Stimulated activated naive CD4-positive, alpha-beta T cell (primary cell): ENCODE measurements around the gene EIF4G2.
A peak's percentile ranks its signal among the peaks of the same experiment; 100 is the strongest.

Experiments used
- DNase-seq, 6 experiments: peaks; one replicate each; lab custom pipeline; 2025; lab: John Stamatoyannopoulos, UW

Gene EIF4G2

GRCh38 chr11:10808235-10808552 is 532 bp downstream of the EIF4G2 start:
- DNase-seq, result peak in 1 of 6 experiments; percentile 82

DNA sequence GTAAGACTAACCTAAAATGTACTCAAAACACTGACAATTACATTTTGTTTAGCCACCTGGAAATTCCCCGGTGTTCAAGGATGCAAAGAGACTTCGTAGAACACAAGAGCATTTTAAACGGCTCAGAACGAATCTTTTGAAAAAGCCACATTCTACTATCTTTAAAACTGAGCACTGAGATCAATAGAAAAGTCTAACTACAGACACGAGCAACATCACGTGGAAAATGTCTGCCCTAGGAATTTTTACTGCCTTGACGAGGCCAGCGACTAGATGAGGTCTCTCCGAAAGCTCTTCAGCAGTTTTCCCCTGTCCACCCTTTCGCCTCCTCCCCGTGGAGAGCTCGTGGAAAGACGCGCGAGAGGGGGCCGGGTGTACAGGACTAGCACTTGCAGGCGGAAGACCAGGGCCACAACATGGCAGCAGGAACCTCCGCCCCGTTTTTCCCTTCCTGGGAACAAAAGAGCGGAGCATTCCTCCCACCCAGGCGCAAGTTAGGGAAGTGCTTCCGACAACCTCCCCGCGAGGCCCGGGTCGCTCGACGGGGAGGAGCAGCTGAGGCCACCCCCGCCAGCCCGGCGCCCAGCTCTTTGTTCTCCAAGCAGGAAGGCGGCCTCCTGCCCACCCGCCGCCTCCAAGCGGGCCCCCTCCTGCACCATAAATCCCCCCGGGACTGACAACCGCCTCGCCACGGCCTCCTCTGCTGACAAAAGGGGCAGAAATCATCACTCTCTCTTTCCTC is 1.1 kb downstream of the EIF4G2 start:
- peak; percentile 32 to 75 (median 57) for DNase-seq

DNA sequence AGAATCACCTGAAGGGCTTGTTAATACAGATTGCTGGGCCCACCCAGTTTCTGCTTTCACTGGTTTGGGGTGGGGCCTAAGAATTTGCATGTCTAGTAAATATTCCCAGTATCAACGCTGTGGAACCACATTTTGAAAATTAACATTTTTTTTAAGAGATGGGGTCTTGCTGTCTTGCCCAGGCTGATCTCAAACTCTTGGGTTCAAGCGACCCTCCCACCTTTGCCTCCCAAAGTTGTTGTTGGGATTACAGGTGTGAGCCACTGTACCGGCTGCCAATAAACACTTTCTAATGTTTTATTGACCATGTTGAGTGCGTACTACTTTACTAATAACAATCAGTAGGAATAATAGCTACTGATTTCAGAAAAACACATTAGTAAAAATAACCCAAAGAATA is 2.5 kb downstream of the EIF4G2 start:
- DNase-seq, result no peak

GRCh38 chr11:10805741-10806140 is 3.0 kb downstream of the EIF4G2 start:
- no peak for DNase-seq

GRCh38 chr11:10803676-10804075 is 5.0 kb downstream of the EIF4G2 start:
- no peak for DNase-seq

GRCh38 chr11:10800292-10800691 is 8.4 kb downstream of the EIF4G2 start:
- DNase-seq, result peak in 2 of 6 experiments; percentile 12 to 27

DNA sequence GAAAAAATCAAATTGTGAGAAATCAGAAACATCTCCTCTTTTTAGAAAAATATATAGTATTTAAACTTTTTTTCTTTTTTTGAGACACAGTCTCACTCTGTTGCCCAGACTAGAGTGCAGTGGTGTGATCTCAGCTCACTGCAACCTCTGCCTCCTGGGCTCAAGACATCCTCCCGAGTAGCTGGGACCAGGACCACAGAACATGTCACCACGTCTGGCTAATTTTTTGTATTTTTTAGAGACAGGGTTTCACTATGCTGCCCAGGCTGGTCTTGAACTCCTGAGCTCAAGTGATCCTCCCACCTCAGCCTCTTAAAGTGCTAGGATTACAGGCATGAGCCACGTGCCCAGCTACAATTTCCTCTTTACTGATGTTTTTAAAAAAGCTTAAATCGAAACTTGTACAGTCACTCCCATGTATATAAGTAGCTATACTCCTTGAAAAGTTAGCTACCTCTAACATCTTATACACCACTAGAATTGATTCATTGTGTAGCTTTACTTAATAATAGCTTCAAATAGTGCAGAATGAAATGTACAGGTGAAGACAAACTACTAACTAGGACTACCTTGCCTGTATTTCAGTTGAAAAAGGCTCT is 10.3 kb downstream of the EIF4G2 start:
- DNase-seq, result no peak

DNA sequence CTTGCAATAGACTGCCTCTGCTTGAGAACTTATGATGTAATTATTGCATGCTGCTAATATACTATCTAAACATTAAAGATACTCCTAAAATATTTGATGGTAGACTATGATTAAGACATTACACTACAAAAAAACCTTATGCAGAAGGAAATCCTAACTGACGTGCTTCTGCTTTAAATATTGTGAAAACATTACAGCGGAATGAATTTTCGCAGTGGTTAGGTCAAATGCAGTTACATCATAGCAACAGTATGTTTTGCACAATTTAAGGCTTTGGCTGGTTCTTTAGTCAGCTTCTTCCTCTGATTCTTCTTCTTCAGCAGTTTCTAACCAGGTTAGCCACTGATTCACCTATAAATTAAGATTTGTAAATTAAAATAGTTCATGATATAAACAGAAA is 11.2 kb downstream of the EIF4G2 start:
- no peak for DNase-seq

DNA sequence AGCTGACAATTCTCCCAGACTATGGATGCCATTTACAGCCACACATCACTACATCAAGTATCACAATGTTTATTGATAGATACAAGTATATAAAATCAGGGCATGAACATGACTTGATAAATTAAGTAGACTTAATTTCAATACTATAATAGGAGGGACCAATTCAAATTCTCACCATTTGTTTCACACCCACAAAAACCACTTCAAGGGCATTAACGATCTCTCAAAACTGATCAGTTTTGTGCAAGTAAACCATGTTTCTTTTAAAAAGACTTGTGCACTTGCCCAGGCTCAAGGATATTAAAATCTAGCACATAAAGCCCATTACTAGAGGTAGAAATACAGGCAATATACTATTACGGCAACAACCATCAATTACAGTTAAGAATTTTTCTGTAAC is 11.7 kb downstream of the EIF4G2 start:
- DNase-seq, result no peak

DNA sequence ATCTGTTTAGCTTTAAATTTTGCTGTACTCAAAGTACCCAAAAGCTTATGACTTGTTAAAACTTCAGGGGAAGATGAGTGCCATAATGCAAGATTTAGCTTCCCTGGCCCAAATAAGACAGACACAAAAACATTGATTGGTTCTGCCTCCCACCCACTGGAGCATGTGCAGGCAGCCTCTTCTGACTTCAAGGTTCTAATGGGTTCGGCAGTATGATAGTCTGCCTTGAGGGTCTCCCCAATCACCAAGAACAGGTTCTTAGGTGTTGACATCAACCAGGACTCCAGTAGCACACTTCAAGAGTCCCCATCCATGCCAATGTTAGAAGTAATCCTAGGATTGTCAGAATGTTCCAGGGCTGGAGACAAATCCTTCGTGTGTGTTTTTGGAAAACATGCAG is 12.5 kb downstream of the EIF4G2 start:
- no peak for DNase-seq

DNA sequence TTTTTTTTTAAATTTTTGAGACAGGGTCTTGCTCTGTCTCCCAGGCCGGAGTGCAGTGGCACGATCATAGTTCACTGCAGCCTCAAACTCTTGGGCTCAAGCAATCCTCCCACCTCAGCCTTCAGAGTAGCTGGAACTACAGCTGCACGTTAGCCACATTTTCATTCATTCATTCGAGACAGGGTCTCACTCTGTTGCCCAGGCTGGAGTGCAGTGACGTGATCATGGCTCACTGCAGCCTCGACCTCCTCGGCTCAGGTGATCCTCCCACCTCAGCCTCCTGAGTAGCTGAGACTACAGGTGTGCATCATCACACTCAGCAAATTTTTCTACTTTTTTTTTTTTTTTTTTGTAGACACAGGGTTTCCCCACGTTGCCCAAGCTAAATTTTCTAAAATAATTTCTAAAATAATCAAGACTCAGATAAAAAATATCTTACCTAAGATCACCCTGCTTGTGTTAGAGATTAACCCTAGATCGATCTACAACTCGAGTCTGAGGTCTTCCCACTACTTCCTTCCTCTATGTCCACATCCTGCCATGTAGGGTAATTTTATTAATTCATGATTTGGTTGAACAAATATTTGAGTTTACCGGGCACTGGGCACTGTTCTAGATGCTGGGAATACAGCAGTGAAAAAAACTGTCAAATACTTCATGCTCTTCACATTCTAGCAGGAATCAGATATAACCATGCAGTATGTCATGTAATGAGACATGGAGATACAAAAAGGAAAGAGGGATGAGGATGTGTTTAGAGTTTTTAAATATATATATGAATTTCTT is 15.1 kb downstream of the EIF4G2 start:
- DNase-seq, result no peak

DNA sequence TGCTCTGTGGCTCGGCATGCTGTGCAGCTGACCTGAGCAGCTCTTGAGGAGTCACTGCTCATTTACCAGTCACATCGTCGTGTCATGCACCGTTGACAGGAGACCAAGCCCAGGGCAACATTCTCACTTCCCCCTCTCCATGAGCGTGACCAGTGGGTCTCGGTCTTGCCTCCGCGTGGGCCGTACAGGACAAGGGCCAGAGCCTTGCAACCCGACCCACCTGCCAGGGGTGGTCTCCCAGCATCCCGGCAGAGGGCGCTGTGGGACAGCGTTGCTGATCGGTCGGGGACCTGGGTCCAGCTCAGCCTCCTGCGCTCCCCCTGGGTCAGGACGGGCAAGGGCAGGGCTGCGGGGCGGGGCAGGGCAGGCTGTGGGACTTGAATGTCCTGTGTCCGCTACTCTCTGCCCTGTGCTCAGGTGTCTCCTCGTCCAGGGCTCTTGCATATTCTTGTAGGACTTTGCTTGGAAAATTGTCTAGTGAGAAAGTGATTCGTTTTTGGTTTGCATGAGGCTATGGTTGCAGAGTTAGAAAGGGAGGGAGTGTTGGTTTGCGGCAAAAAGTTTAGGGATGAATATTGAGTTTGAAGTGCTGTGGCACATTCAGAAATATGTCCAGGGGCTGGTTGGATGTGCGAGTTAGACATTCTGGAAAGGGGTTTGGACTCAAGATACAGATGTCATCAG is 16.2 kb downstream of the EIF4G2 start:
- peak; percentile 42 to 84 (median 76) for DNase-seq

DNA sequence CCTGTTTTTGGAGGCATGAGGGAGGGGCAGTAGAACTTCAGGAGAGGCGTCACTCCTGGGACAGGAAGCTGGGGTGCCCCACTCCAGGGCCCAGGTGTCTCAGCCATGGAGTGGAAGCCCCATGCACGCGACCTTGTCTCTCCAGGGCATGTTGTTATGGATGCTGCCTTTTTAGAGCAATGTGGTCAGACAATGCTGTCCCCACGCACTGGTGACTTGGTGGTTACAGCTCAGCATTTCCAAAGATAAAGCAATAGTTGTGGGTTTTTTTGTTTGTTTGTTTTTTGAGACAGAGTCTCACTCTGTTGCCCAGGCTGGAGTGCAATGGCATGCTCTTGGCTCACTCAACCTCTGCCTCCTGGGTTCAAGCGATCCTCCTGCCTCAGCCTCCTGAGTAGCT is 22.3 kb downstream of the EIF4G2 start:
- DNase-seq, result no peak

GRCh38 chr11:10785146-10785474 is 23.6 kb downstream of the EIF4G2 start:
- no peak for DNase-seq

- DNase-seq, result no peak
Observed at GRCh38 chr11:10784232-10785145, 24.2 kb downstream of the EIF4G2 start.

DNA sequence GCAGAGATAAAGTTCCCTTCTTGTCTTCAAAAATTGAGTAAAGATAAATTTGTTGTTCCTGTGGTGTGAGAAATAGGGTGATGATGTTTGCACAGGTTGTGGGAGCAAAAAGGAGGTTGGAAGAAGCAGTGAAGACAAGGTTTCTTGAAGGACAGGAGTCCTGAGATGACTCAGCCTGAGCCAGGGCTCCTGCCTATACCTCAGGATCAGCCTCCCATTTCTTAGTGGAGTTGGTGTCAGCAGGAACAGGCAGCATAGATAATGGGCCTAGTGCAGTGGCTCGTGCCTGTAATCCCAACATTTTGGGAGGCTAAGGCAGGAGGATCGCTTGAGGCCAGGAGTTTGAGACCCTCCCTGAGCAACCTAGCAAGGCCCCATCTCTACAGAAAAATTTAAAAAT is 28.7 kb downstream of the EIF4G2 start:
- no peak for DNase-seq

DNA sequence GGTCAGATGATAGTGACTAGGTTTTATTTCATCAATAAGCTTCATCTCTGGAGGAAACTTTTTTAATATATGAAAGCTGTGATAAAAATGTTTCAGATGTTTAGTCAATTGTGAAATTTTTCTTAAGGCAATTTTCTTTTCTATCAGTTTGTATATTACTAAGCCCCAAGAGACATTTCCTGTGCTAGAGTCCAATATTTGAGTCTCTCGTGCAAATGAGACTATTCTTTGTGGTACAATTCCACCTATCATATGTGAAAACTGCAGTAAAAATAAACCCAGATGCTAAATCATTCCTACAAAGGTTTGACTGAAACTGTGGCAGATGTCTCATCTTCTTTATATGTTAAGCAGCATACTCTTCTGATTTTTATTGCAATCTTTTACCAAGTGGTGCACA is 29.6 kb downstream of the EIF4G2 start:
- no peak for DNase-seq

GRCh38 chr11:10778217-10778970 is 30.3 kb downstream of the EIF4G2 start:
- DNase-seq, result no peak

DNA sequence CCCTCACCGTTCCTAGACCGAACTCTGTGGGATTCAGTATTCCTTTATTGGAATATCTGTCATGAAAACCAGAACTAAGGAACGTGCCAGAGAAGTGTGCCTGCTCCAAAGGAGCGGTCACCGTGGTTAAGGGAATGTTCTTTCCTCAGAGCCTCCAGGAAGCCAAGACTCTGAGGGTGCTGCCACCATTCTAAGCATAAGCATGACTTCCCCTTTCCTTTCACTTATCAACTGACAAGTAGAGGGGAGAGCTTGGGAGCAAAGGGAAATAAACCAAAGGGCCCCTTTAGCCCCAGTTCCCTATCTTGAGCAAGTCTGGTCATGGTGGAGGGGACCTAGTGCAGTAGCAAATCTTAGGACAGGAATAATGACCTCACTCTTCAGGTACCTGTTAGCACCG is 30.9 kb downstream of the EIF4G2 start:
- DNase-seq, result no peak

GRCh38 chr11:10777393-10777793 is 31.3 kb downstream of the EIF4G2 start:
- no peak for DNase-seq

GRCh38 chr11:10774811-10775210 is 33.9 kb downstream of the EIF4G2 start:
- no peak for DNase-seq
